Stomach (tissue), 9 donors: ENCODE results near the gene EFNA1. TPM values are rescaled to one million over a fixed set of nuclear protein-coding genes. Genes with fewer than 3 reads are reported as not detected.

Source experiments
- DNase-seq, 2 donors: peaks; one replicate each; pipeline versions ENCODE4 v3.0.0 to v3.0.0-alpha.2; 2013 to 2019
- H3K27ac ChIP-seq, 5 donors: fragments of 200-600 bp in 4 of 5; sonication (generic) in 4 of 5; one replicate each; pipeline ENCODE4 v1.5.1; 2013 to 2019; ENCODE audit warnings: mild to moderate bottlenecking in 1 of 5, moderate library complexity in 1 of 5
- H3K27me3 ChIP-seq, 3 donors: fragments of 200-600 bp; sonication (generic); one replicate each; pipeline ENCODE4 v1.5.1; 2017 to 2019; ENCODE audit warnings: mixed run types in 1 of 3
- H3K36me3 ChIP-seq, 4 donors: fragments of 200-600 bp; sonication (generic); 1 replicate in 3 of 4; 2 replicates in 1 of 4; pipeline ENCODE4 v1.5.1; 2016 to 2019
- H3K4me1 ChIP-seq, 4 donors: fragments of 200-600 bp; sonication (generic); one replicate each; pipeline ENCODE4 v1.5.1; 2016 to 2019
- H3K4me3 ChIP-seq, 4 donors: fragments of 200-600 bp; sonication (generic) in 3 of 4; one replicate each; pipeline ENCODE4 v1.5.1; 2016 to 2019; ENCODE audit warnings: mild to moderate bottlenecking in 1 of 4
- H3K9me3 ChIP-seq, 4 donors: fragments of 200-600 bp; sonication (generic); one replicate each; pipeline ENCODE4 v1.5.1; 2016 to 2019
- EP300 ChIP-seq: sonication (generic); formaldehyde crosslinking; IDR thresholded peaks from one replicate; pipeline ENCODE4 v1.6.1; 2017; ENCODE audit warnings: antibody characterized with exemption
- POLR2A ChIP-seq, 4 donors: fragments of 450-650 bp; IDR thresholded peaks; one replicate each; pipeline ENCODE4 v1.6.1; 2016; ENCODE audit warnings: antibody characterized with exemption in 4 of 4, control low read depth in 2 of 4, mild to moderate bottlenecking in 1 of 4, moderate library complexity in 1 of 4
- POLR2AphosphoS5 ChIP-seq, 3 donors: sonication (generic); formaldehyde crosslinking; IDR thresholded peaks; one replicate each; pipeline ENCODE4 v1.6.1; 2016; ENCODE audit warnings: antibody characterized with exemption in 3 of 3
- WGBS, 5 donors: extraction: QIAGEN DNeasy Blood & Tissue Kit in 3 of 5; methylation state at CpG; one replicate each; pipeline versions ENCODE4 v1.1.5 to v1.1.7; 2013 to 2018; 5-methylcytosine and 5-hydroxymethylcytosine counted together
- intact Hi-C: fragments of 100-400 bp; cut with DNase I; formaldehyde crosslinking; loops from one replicate; pipeline ENCODE4 v1.15.1; 2023; ENCODE audit warnings: low total_unique reads
- polyA plus RNA-seq, 3 donors: library from polyadenylated mRNA; stranded (reverse); fragments of 200-250 nt; gene quantifications; one replicate each; pipeline ENCODE4 v1.2.3, GENCODE V29; 2013
- total RNA-seq, 5 donors: library from RNA; depleted of rRNA; stranded (reverse); fragments of >200 nt; gene quantifications; one replicate each; pipeline versions ENCODE4 v1.1.0 to v1.2.3, GENCODE V29; 2014 to 2016
- TF ChIP-seq, protein P1 (sequence below), 7 experiments: fragments of 450-650 bp in 4 of 7; fragments of 200-600 bp in 3 of 7; sonication (generic) in 3 of 7; IDR thresholded peaks; one replicate each; pipeline ENCODE4 v1.5.1; 2016 to 2019; ENCODE audit warnings: antibody characterized with exemption in 7 of 7, control low read depth in 2 of 7, mild to moderate bottlenecking in 1 of 7
- donor health status: healthy with polysubstance abuse.
- donor health status: Bipolar disorder and iron deficiency.
- donor health status: healthy.

The EFNA1 gene
- total and polyA plus RNA-seq, 8 donors: 12.2 to 75.3 (median 36.5) TPM

DNA sequence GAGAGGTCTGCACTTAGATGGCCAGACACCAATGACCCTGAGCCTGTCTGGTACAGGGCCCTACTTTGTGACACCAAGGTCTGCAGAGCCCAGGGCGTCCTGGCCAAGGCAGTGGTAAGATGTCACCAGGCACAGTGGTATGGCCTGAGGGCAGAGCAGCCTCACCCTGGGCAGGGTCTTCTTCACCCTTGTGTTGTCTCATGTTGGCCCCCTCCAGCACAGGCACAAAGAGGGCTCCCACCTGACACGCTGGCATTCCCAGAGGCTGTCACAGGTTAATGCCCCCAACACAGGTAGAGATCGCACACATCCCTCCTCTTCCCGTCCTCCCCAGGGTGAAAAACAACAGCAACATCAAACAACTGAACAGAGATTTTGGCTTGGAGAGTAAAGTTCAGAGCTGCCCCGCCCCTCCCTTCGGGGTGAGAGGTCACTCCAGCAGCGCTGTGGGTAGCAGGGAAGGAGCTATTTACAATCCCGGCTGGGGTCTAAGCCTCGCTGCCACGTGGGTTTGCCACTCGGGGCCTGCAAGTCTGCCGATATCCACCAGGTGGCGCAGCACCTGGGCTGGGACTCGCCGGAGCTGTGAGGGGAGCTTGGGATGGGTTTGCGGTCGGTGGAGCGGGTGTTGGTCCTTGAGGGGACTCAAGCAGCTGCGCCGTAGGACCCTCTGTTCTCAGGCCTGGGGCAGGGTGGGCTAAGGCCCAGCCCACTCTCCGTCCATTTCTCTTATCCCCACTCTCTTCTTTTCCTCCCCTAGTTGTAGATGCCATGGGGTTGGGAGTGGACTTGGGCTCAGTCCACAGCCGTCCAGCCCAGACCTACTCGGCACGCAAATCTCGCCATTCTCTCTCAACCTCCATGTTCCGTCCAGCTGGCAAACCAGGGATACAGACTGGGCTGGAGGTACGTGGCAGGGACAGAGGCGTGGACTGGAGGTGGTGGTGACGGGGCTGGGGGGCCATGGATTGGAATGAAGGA lies 36.3 kb upstream of the EFNA1 start:
- no peaks in the 10 kb centered on the region for H3K36me3 ChIP-seq
- no peak overlapping the region for H3K27ac ChIP-seq
- no peaks in the 10 kb centered on the region for H3K27me3 ChIP-seq
- TF ChIP-seq, protein P1, sequence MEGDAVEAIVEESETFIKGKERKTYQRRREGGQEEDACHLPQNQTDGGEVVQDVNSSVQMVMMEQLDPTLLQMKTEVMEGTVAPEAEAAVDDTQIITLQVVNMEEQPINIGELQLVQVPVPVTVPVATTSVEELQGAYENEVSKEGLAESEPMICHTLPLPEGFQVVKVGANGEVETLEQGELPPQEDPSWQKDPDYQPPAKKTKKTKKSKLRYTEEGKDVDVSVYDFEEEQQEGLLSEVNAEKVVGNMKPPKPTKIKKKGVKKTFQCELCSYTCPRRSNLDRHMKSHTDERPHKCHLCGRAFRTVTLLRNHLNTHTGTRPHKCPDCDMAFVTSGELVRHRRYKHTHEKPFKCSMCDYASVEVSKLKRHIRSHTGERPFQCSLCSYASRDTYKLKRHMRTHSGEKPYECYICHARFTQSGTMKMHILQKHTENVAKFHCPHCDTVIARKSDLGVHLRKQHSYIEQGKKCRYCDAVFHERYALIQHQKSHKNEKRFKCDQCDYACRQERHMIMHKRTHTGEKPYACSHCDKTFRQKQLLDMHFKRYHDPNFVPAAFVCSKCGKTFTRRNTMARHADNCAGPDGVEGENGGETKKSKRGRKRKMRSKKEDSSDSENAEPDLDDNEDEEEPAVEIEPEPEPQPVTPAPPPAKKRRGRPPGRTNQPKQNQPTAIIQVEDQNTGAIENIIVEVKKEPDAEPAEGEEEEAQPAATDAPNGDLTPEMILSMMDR (IDR thresholded peaks at IDR 0.05): peak in 6 of 7 experiments; percentile 91 to 99 (median 98)
- TF ChIP-seq POLR2AphosphoS5 (IDR thresholded peaks at IDR 0.05) (peak in 1 of 3 donors; percentile 62), EP300 (no peak)
- H3K9me3 ChIP-seq: no peaks in the 10 kb centered on the region
- intact Hi-C loops: loop anchor here (5.0 kb wide), 1 partner anchor 76 kb away; no protein-coding TSS in a partner anchor
- WGBS, 5 donors: 16 to 27% (median 20%) methylated on average over 18 to 29 of the region's 29 CpGs
- peak; percentile 84 to 92 for DNase-seq
- peaks cover 15 to 26% (median 22%) of the 10 kb centered on the region in 4 donors for H3K4me1 ChIP-seq
- no peak overlapping the region for H3K4me3 ChIP-seq

DNA sequence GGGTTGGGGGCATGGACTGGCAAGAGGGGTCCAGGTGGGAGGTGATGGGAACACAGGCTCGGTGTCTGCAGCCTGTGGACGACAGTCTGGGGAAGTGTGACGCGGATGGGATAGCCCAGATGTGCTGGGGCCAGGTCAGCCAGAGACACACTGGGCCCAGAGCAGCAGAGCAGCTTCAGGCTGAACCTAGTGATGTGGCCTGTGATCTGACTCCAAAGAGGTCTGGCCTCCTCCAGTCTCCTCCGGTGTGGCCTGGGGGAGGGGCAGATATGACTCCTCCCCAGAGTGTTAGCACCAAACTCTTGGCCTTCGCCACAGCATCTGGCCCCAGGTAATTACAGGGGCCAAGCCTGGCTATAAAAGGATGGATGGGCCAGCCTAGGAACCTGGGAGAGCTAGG lies 35.5 kb upstream of the EFNA1 start:
- TF ChIP-seq POLR2A (IDR thresholded peaks at IDR 0.05) (no peak), POLR2AphosphoS5 (IDR thresholded peaks at IDR 0.05) (no peak), EP300 (no peak)
- TF ChIP-seq, protein P1 (IDR thresholded peaks at IDR 0.05): no peak
- WGBS, 5 donors: 76 to 92% (median 81%) methylated on average over 6 of the region's 6 CpGs
- intact Hi-C loops: loop anchor here (5.0 kb wide), 1 partner anchor 75 kb away; no protein-coding TSS in a partner anchor

DNA sequence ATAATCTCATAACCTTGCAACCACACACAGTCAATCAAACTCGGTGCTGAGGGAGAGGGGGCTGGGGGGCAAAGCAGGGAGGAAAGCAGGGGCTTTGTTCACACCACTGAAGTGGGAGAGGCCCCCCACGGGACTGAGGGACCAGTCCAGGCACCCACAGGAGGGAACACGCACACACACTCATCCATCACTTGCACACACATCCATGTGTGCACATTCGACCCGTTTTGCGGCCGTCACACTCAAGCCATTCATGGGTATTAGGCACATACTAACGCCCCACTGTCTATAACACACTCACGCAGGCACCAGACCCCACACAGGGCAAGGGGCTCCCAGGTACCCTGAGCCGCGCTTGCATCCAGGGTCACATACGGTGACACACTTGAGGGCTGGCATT lies 35.0 kb upstream of the EFNA1 start:
- H3K4me1 ChIP-seq: peaks cover 15 to 25% (median 21%) of the 10 kb centered on the region in 4 donors
- WGBS, 5 donors: 84 to 92% (median 88%) methylated on average over 11 to 12 of the region's 12 CpGs
- no peak for TF ChIP-seq POLR2A (IDR thresholded peaks at IDR 0.05)
- TF ChIP-seq, protein P1 (IDR thresholded peaks at IDR 0.05): no peak
- no peak for TF ChIP-seq POLR2AphosphoS5 (IDR thresholded peaks at IDR 0.05)
- TF ChIP-seq EP300: no peak
- no peak for DNase-seq
- H3K36me3 ChIP-seq: no peaks in the 10 kb centered on the region
- H3K27me3 ChIP-seq: no peaks in the 10 kb centered on the region
- H3K27ac ChIP-seq: no peak overlapping the region
- H3K4me3 ChIP-seq: no peak overlapping the region
- intact Hi-C loops: loop anchor here (5.0 kb wide), 1 partner anchor 75 kb away; no protein-coding TSS in a partner anchor
- H3K9me3 ChIP-seq: no peaks in the 10 kb centered on the region

More for the DNA sequence above, 35.5 kb upstream of the EFNA1 start:
- Histone ChIP-seq H3K36me3 (no peaks in the 10 kb centered on the region), H3K27ac (no peak overlapping the region), H3K4me1 (peaks cover 15 to 25% (median 21%) of the 10 kb centered on the region in 4 donors), H3K27me3 (no peaks in the 10 kb centered on the region), H3K9me3 (no peaks in the 10 kb centered on the region), H3K4me3 (no peak overlapping the region)
- DNase-seq: no peak

DNA sequence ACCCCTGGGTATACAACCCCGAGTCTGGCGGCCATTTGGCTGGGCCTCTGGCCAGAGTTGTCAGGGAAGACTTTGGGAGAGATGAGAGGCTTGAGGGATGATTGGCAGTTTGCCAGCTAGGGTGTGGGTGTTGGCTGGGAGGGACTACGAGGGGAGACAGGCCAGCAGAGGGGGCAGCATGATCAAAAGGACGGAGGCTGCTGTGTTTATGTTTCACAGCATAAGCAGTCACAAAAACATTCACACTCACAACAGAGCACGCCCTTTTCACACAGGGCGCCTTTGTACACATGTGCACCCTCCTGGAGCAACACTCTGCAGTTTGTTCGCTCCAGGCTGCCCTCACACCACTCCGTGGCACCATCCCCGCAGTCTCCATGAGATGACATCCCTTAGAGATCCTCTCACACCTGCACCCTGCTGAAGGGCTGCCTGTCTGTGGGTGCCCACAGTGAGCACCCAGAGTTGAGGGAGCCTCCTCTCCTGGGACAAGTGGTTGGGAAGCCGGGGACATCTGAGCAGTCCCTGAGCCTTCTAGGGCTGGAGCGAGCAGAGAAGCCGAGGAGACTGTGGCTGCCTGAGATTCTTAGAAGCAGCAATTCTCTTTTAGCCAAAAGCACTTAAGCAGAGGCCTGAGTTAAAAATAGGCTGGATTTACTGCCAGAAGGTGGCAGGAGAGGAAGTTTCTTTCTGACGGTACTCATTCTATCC lies 33.6 kb upstream of the EFNA1 start:
- no peaks in the 10 kb centered on the region for H3K27me3 ChIP-seq
- TF ChIP-seq, protein P1 (IDR thresholded peaks at IDR 0.05): peak in 4 of 7 experiments; percentile 9 to 46 (median 22)
- TF ChIP-seq POLR2AphosphoS5 (IDR thresholded peaks at IDR 0.05) (no peak), POLR2A (IDR thresholded peaks at IDR 0.05) (no peak)
- no peaks in the 10 kb centered on the region for H3K36me3 ChIP-seq
- peak in 1 of 2 donors; percentile 81 for DNase-seq
- peaks cover 15 to 25% (median 21%) of the 10 kb centered on the region in 4 donors for H3K4me1 ChIP-seq
- H3K27ac ChIP-seq: peak overlapping the region in 4 of 5 donors; percentile 9 to 46 (median 30)
- WGBS, 5 donors: 13 to 27% (median 23%) methylated on average over 12 to 13 of the region's 13 CpGs
- H3K9me3 ChIP-seq: no peaks in the 10 kb centered on the region
- intact Hi-C loops: loop anchor here (5.0 kb wide), 1 partner anchor 73 kb away; no protein-coding TSS in a partner anchor
- H3K4me3 ChIP-seq: no peak overlapping the region
